Breast epithelium (tissue), 3 donors: ENCODE results near the gene CGNL1.

Experiments
- POLR2A ChIP-seq: fragments of 450-650 bp; IDR thresholded peaks from one replicate; pipeline ENCODE4 v1.6.1; 2016; ENCODE audit warnings: antibody characterized with exemption, mild to moderate bottlenecking, moderate library complexity
- TF ChIP-seq, protein P1 (sequence below), 3 donors: fragments of 450-650 bp; IDR thresholded peaks; one replicate each; pipeline ENCODE4 v1.5.1; 2016 to 2017; ENCODE audit warnings: antibody characterized with exemption in 3 of 3, mild to moderate bottlenecking in 3 of 3, moderate library complexity in 3 of 3

DNA sequence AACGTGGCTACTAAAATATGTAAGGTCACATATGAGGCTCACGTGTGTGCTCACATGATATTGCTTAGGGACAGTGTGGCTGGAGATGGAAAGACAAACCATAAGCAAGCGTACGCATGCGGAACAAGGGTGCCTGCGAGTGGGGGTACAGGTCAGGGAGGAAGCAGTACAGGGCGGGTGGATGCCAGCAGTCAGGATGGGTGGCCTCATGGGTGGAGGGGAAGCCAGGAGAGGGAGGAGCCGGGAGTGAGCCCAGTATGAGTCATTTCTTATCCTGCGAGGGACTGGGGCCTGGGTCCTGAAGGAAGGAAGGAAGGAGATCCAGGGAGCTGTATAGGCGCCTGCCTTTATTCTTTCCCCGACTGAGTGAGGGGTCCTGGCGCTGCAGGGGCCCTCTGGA lies 42.0 kb upstream of the CGNL1 start:
- TF ChIP-seq POLR2A, result no peak
- TF ChIP-seq, protein P1, sequence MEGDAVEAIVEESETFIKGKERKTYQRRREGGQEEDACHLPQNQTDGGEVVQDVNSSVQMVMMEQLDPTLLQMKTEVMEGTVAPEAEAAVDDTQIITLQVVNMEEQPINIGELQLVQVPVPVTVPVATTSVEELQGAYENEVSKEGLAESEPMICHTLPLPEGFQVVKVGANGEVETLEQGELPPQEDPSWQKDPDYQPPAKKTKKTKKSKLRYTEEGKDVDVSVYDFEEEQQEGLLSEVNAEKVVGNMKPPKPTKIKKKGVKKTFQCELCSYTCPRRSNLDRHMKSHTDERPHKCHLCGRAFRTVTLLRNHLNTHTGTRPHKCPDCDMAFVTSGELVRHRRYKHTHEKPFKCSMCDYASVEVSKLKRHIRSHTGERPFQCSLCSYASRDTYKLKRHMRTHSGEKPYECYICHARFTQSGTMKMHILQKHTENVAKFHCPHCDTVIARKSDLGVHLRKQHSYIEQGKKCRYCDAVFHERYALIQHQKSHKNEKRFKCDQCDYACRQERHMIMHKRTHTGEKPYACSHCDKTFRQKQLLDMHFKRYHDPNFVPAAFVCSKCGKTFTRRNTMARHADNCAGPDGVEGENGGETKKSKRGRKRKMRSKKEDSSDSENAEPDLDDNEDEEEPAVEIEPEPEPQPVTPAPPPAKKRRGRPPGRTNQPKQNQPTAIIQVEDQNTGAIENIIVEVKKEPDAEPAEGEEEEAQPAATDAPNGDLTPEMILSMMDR (IDR thresholded peaks at IDR 0.05), result no peak
